Transverse colon (tissue), 4 donors: Measurements from ENCODE around the gene ZNF827. TPM values are rescaled to one million over a fixed set of nuclear protein-coding genes. Genes with fewer than 3 reads are reported as not detected.

Experiments used
- DNase-seq: peaks from one replicate; pipeline ENCODE4 v3.0.0-alpha.2; 2019
- H3K27ac ChIP-seq, 4 donors: fragments of 200-600 bp; sonication (generic); 2 replicates each; pipeline ENCODE4 v1.5.1; 2016 to 2018; ENCODE audit warnings: inconsistent platforms in 4 of 4
- H3K27me3 ChIP-seq: fragments of 200-600 bp; sonication (generic); 2 replicates; pipeline ENCODE4 v1.5.1; 2017; ENCODE audit warnings: inconsistent platforms
- H3K36me3 ChIP-seq, 4 donors: fragments of 200-600 bp; sonication (generic); 2 replicates each; pipeline ENCODE4 v1.5.1; 2017 to 2019; ENCODE audit warnings: inconsistent platforms in 4 of 4
- H3K4me1 ChIP-seq, 4 donors: fragments of 200-600 bp; sonication (generic); 2 replicates each; pipeline ENCODE4 v1.5.1; 2017 to 2020; ENCODE audit warnings: inconsistent platforms in 4 of 4
- H3K4me3 ChIP-seq, 4 donors: fragments of 200-600 bp; sonication (generic); 1 replicate in 1 of 4; 2 replicates in 3 of 4; pipeline versions ENCODE4 v1.5.1 to v1.6.1; 2017 to 2019; ENCODE audit warnings: inconsistent platforms in 4 of 4
- H3K9me3 ChIP-seq, 2 donors: fragments of 200-600 bp; sonication (generic); 2 replicates each; pipeline ENCODE4 v1.5.1; 2017 to 2019; ENCODE audit warnings: inconsistent platforms in 2 of 2
- CTCF ChIP-seq, 5 experiments: fragments of 200-600 bp in 3 of 5; fragments of 450-650 bp in 2 of 5; sonication (generic) in 3 of 5; IDR thresholded peaks; 1 replicate in 2 of 5; 2 replicates in 3 of 5; pipeline ENCODE4 v1.5.1; 2016 to 2017; ENCODE audit warnings: antibody characterized with exemption in 5 of 5, inconsistent platforms in 3 of 5, mild to moderate bottlenecking in 2 of 5, moderate library complexity in 1 of 5
- EP300 ChIP-seq: sonication (generic); formaldehyde crosslinking; IDR thresholded peaks from one replicate; pipeline ENCODE4 v1.6.1; 2017; ENCODE audit warnings: antibody characterized with exemption, low read depth
- POLR2A ChIP-seq: fragments of 450-650 bp; IDR thresholded peaks from one replicate; pipeline ENCODE4 v1.6.1; 2016; ENCODE audit warnings: antibody characterized with exemption, mild to moderate bottlenecking, moderate library complexity
- POLR2AphosphoS5 ChIP-seq, 3 donors: sonication (generic); formaldehyde crosslinking; IDR thresholded peaks; one replicate each; pipeline ENCODE4 v1.6.1; 2016; ENCODE audit warnings: antibody characterized with exemption in 3 of 3
- WGBS, 2 donors: methylation state at CpG; one replicate each; pipeline ENCODE4 v1.1.5; 2018; ENCODE audit warnings: low coverage in 1 of 2; 5-methylcytosine and 5-hydroxymethylcytosine counted together
- in situ Hi-C, 4 donors: fragments of 200-750 bp; cut with MboI; loops; one replicate each; pipeline versions ENCODE4 v1.15.0 to v1.15.1; 2017; ENCODE audit warnings: low sequenced_read_pairs in 3 of 4, low pct_ligation_motif_present in 1 of 4, low pct_unique_long_range_greater_than_20kb in 1 of 4
- intact Hi-C: fragments of 100-400 bp; cut with DNase I; formaldehyde crosslinking; loops from one replicate; pipeline ENCODE4 v1.15.1; 2023; ENCODE audit warnings: low total_unique reads
- total RNA-seq, 4 donors: library from RNA; depleted of rRNA; stranded (reverse); fragments of >200 nt; gene quantifications; one replicate each; pipeline ENCODE4 v1.1.0, GENCODE V29; 2016

Gene ZNF827
- total RNA-seq, 4 donors from 2014 or later, result 22.5 to 61.3 (median 29.2) TPM

- 51 to 80% methylated on average over 4 to 8 of the region's 8 CpGs for WGBS, 2 donors
- in situ Hi-C loops, result no loop called here
- TF ChIP-seq CTCF (IDR thresholded peaks at IDR 0.05) (no peak), POLR2A (no peak), EP300 (no peak), POLR2AphosphoS5 (IDR thresholded peaks at IDR 0.05) (no peak)
- intact Hi-C loops, result no loop called here
- peak overlapping the region in 2 of 4 donors; percentile 19 to 31 for H3K27ac ChIP-seq
- H3K27me3 ChIP-seq, result no peaks in the 10 kb centered on the region
- peaks cover 0 to 8% (median 0%) of the 10 kb centered on the region in 4 donors for H3K4me1 ChIP-seq
- no peak overlapping the region for H3K4me3 ChIP-seq
- DNase-seq, result no peak
- H3K36me3 ChIP-seq, result no peaks in the 10 kb centered on the region
- no peaks in the 10 kb centered on the region for H3K9me3 ChIP-seq
Measured at GRCh38 chr4:145920205-145920604, 18.4 kb downstream of the ZNF827 start.

- no peaks in the 10 kb centered on the region for H3K27me3 ChIP-seq
- no peak for DNase-seq
- no peak overlapping the region for H3K4me3 ChIP-seq
- in situ Hi-C loops, result no loop called here
- no peak overlapping the region for H3K27ac ChIP-seq
- no peaks in the 10 kb centered on the region for H3K36me3 ChIP-seq
- intact Hi-C loops, result no loop called here
- peaks cover 6 to 20% (median 12%) of the 10 kb centered on the region in 4 donors for H3K4me1 ChIP-seq
- H3K9me3 ChIP-seq, result no peaks in the 10 kb centered on the region
- no peak for TF ChIP-seq CTCF (IDR thresholded peaks at IDR 0.05)
- no peak for TF ChIP-seq POLR2A
- TF ChIP-seq EP300, result no peak
- WGBS, 2 donors, result 82 to 96% methylated on average over 2 of the region's 2 CpGs
Measured at GRCh38 chr4:145912376-145912775, 26.2 kb downstream of the ZNF827 start.

GRCh38 chr4:145909773-145910172 is 28.9 kb downstream of the ZNF827 start:
- intact Hi-C loops (no loop called here), in situ Hi-C loops (no loop called here)
- Histone ChIP-seq H3K36me3 (no peaks in the 10 kb centered on the region), H3K4me3 (peak overlapping the region; percentile 5 to 53 (median 27)), H3K4me1 (peaks cover 6 to 20% (median 18%) of the 10 kb centered on the region in 4 donors), H3K27me3 (no peaks in the 10 kb centered on the region), H3K9me3 (no peaks in the 10 kb centered on the region), H3K27ac (peak overlapping the region; percentile 81 to 87 (median 85))
- 52% methylated on average over 12 of the region's 12 CpGs; no CpG with 5 or more reads in 1 of the 2 donors for WGBS, 2 donors
- DNase-seq, result peak; percentile 77
- no peak for TF ChIP-seq CTCF (IDR thresholded peaks at IDR 0.05)
- TF ChIP-seq POLR2A, result no peak
- no peak for TF ChIP-seq EP300
- TF ChIP-seq POLR2AphosphoS5 (IDR thresholded peaks at IDR 0.05), result peak in 1 of 3 donors; percentile 21

- intact Hi-C loops, result no loop called here
- no peaks in the 10 kb centered on the region for H3K36me3 ChIP-seq
- WGBS, 2 donors, result 40 to 42% methylated on average over 2 to 7 of the region's 7 CpGs
- H3K9me3 ChIP-seq, result no peaks in the 10 kb centered on the region
- H3K27me3 ChIP-seq, result no peaks in the 10 kb centered on the region
- H3K4me1 ChIP-seq, result peaks cover 11 to 22% (median 19%) of the 10 kb centered on the region in 4 donors
- in situ Hi-C loops, result no loop called here
- peak; percentile 89 for DNase-seq
- H3K27ac ChIP-seq, result peak overlapping the region; percentile 81 to 87 (median 85)
- peak overlapping the region in 3 of 4 donors; percentile 24 to 53 (median 30) for H3K4me3 ChIP-seq
- TF ChIP-seq POLR2A, result peak; percentile 37
- peak in 1 of 3 donors; percentile 13 for TF ChIP-seq POLR2AphosphoS5 (IDR thresholded peaks at IDR 0.05)
- no peak for TF ChIP-seq EP300
Measured at GRCh38 chr4:145909281-145909715, 29.3 kb downstream of the ZNF827 start.

DNA sequence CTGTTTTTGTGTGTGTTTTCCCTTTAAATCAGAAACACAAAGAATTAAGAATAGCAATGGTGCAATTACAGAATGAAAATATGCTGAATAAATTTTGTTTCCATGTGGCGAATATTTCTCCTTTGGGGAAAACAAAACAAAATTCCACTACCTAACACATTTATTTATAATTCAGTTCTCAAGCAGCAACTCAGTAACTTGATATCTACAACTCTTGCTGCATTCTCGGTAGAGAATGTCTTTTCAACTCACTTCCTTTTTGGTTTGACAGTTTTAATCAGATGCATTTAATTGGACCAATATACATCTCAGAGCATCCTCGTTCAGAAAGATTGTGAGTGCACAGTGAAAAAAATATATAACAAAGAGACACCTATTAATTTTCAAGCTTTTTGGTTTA is 30.8 kb downstream of the ZNF827 start:
- peaks cover 15 to 25% (median 19%) of the 10 kb centered on the region in 4 donors for H3K4me1 ChIP-seq
- no peaks in the 10 kb centered on the region for H3K36me3 ChIP-seq
- no peak for DNase-seq
- in situ Hi-C loops (no loop called here), intact Hi-C loops (no loop called here)
- H3K9me3 ChIP-seq, result no peaks in the 10 kb centered on the region
- H3K27me3 ChIP-seq, result no peaks in the 10 kb centered on the region
- no peak overlapping the region for H3K27ac ChIP-seq
- TF ChIP-seq EP300 (no peak), CTCF (IDR thresholded peaks at IDR 0.05) (no peak), POLR2AphosphoS5 (IDR thresholded peaks at IDR 0.05) (no peak), POLR2A (no peak)
- no peak overlapping the region for H3K4me3 ChIP-seq
- WGBS, 2 donors, result 62 to 63% methylated on average over 3 of the region's 3 CpGs
